T47D (cell line): ENCODE measurements around the gene RNU7-1.

Source experiments
- DNase-seq, 2 experiments: peaks; one replicate each; pipeline versions ENCODE4 v3.0.0 to v3.0.0-alpha.2; 2011 to 2012; ENCODE audit warnings: low read depth in 1 of 2, low spot score in 1 of 2
- JUND ChIP-seq: IDR thresholded peaks from 2 replicates; pipeline ENCODE4 v1.6.1; 2012; ENCODE audit warnings: low read depth
- in situ Hi-C: cut with HindIII; loops from 2 replicates; pipeline ENCODE4 v1.10.0; 2016; ENCODE audit warnings: low sequenced_read_pairs, low pct_unique_long_range_greater_than_20kb

The RNU7-1 gene

GRCh38 chr12:6936636-6937480, 6.8 kb upstream of the RNU7-1 start:
- TF ChIP-seq JUND: no peak
- no peak for DNase-seq
- in situ Hi-C loops: no loop called here

- in situ Hi-C loops: no loop called here
Measured at GRCh38 chr12:6937481-6938352, 5.9 kb upstream of the RNU7-1 start.

GRCh38 chr12:6938353-6939190, 5.0 kb upstream of the RNU7-1 start:
- TF ChIP-seq JUND: no peak
- no peak for DNase-seq
- in situ Hi-C loops: no loop called here

More at GRCh38 chr12:6937481-6938352, 5.9 kb upstream of the RNU7-1 start:
- peak; percentile 36 to 90 for DNase-seq
- TF ChIP-seq JUND: no peak

- in situ Hi-C loops: no loop called here
Measured at GRCh38 chr12:6939191-6939540, 4.5 kb upstream of the RNU7-1 start.

GRCh38 chr12:6941267-6941666, 2.3 kb upstream of the RNU7-1 start:
- DNase-seq: no peak
- in situ Hi-C loops: no loop called here
- no peak for TF ChIP-seq JUND

More at GRCh38 chr12:6939191-6939540, 4.5 kb upstream of the RNU7-1 start:
- TF ChIP-seq JUND: no peak
- DNase-seq: no peak

- TF ChIP-seq JUND: no peak
- in situ Hi-C loops: no loop called here
- DNase-seq: no peak
Measured at GRCh38 chr12:6941782-6942181, 1.8 kb upstream of the RNU7-1 start.

- no peak for DNase-seq
- TF ChIP-seq JUND: no peak
- in situ Hi-C loops: no loop called here
Measured at GRCh38 chr12:6942331-6942665, 1.3 kb upstream of the RNU7-1 start.

GRCh38 chr12:6943389-6943721, 261 bp upstream of the RNU7-1 start:
- peak; percentile 73 to 85 for DNase-seq
- no peak for TF ChIP-seq JUND
- in situ Hi-C loops: no loop called here

GRCh38 chr12:6944381-6945186, 968 bp downstream of the RNU7-1 start:
- in situ Hi-C loops: no loop called here
- DNase-seq: peak in 1 of 2 experiments; percentile 86
- no peak for TF ChIP-seq JUND

GRCh38 chr12:6945613-6946012, 2.0 kb downstream of the RNU7-1 start:
- TF ChIP-seq JUND: no peak
- in situ Hi-C loops: no loop called here
- DNase-seq: no peak

GRCh38 chr12:6946033-6946919, 2.7 kb downstream of the RNU7-1 start:
- no peak for TF ChIP-seq JUND
- peak; percentile 61 to 93 for DNase-seq
- in situ Hi-C loops: no loop called here
